Naive thymus-derived CD4-positive, alpha-beta T cell (primary cell): ENCODE results near the gene SMO. TPM values are rescaled to one million over a fixed set of nuclear protein-coding genes. Genes with fewer than 3 reads are reported as not detected.

Source experiments
- ATAC-seq: fragments of 150-1000 bp; cut with Tn5 transposase; 2 replicates; pipeline ENCODE4 v1.10.0; 2021; ENCODE audit warnings: mild to moderate bottlenecking, moderate library complexity
- CTCF ChIA-PET: fragments of 350-600 bp; sonication (Branson Sonifier 250); formaldehyde crosslinking; loops from one replicate; lab custom pipeline; 2021; ENCODE audit warnings: antibody characterized with exemption; lab: Charles Lee
- POLR2A ChIA-PET: fragments of 350-600 bp; sonication (Branson Sonifier 250); formaldehyde crosslinking; loops from one replicate; lab custom pipeline; 2021; ENCODE audit warnings: antibody characterized with exemption, inconsistent platforms; lab: Charles Lee
- DNase-seq, 9 donors: peaks; one replicate each; pipeline versions ENCODE4 v3.0.0 to v3.0.0-alpha.2; 2020 to 2022; ENCODE audit warnings: mixed read lengths in 1 of 9
- H3K27ac ChIP-seq: one replicate; pipeline ENCODE4 v1.7.0; 2013; ENCODE audit warnings: mild to moderate bottlenecking, low read depth, low read length, moderate library complexity
- H3K27me3 ChIP-seq, 2 donors: one replicate each; pipeline ENCODE4 v1.7.0; 2013; ENCODE audit warnings: low read length in 2 of 2, mild to moderate bottlenecking in 2 of 2, moderate library complexity in 2 of 2; ENCODE audit not compliant: control insufficient read depth in 2 of 2, insufficient read depth in 2 of 2
- H3K36me3 ChIP-seq, 3 experiments: 1 replicate in 2 of 3; 2 replicates in 1 of 3; pipeline ENCODE4 v1.7.0; 2013; ENCODE audit warnings: low read length in 3 of 3, mild to moderate bottlenecking in 3 of 3, moderate library complexity in 1 of 3; ENCODE audit not compliant: insufficient read depth in 3 of 3, control insufficient read depth in 2 of 3
- H3K4me1 ChIP-seq, 2 donors: one replicate each; pipeline ENCODE4 v1.7.0; 2013; ENCODE audit warnings: low read length in 2 of 2, mild to moderate bottlenecking in 2 of 2, moderate library complexity in 1 of 2; ENCODE audit not compliant: control insufficient read depth in 2 of 2, insufficient read depth in 2 of 2
- H3K4me3 ChIP-seq: 2 replicates; pipeline ENCODE4 v1.7.0; 2013; ENCODE audit warnings: mild to moderate bottlenecking, low read length
- H3K9me3 ChIP-seq, 3 experiments: 1 replicate in 2 of 3; 2 replicates in 1 of 3; pipeline ENCODE4 v1.7.0; 2013; ENCODE audit warnings: low read length in 3 of 3; ENCODE audit not compliant: control insufficient read depth in 2 of 3
- H3K27ac Mint-ChIP-seq, 9 donors: one replicate each; pipeline ENCODE4 v1.8.0; 2020 to 2022; ENCODE audit warnings: mixed read lengths in 9 of 9, mild to moderate bottlenecking in 8 of 9, moderate library complexity in 5 of 9, inconsistent platforms in 2 of 9
- H3K27me3 Mint-ChIP-seq, 5 donors: one replicate each; pipeline ENCODE4 v1.8.0; 2021 to 2022; ENCODE audit warnings: mixed read lengths in 5 of 5, mild to moderate bottlenecking in 1 of 5
- H3K36me3 Mint-ChIP-seq, 5 donors: one replicate each; pipeline ENCODE4 v1.8.0; 2020 to 2022; ENCODE audit warnings: mixed read lengths in 5 of 5, mild to moderate bottlenecking in 3 of 5, inconsistent platforms in 1 of 5
- H3K4me1 Mint-ChIP-seq, 7 donors: one replicate each; pipeline ENCODE4 v1.8.0; 2020 to 2022; ENCODE audit warnings: mixed read lengths in 7 of 7, mild to moderate bottlenecking in 3 of 7, inconsistent platforms in 1 of 7
- H3K4me3 Mint-ChIP-seq, 10 donors: one replicate each; pipeline ENCODE4 v1.8.0; 2020 to 2022; ENCODE audit warnings: mild to moderate bottlenecking in 10 of 10, mixed read lengths in 10 of 10, moderate library complexity in 6 of 10, inconsistent platforms in 2 of 10
- H3K9me3 Mint-ChIP-seq, 11 donors: one replicate each; pipeline ENCODE4 v1.8.0; 2020 to 2022; ENCODE audit warnings: mixed read lengths in 11 of 11, mild to moderate bottlenecking in 4 of 11, inconsistent platforms in 1 of 11, moderate library complexity in 1 of 11
- intact Hi-C, 2 donors: fragments of 100-400 bp; cut with micrococcal nuclease; formaldehyde crosslinking; loops; one replicate each; pipeline ENCODE4 v1.15.1; 2023
- polyA plus RNA-seq, 2 donors: library from polyadenylated mRNA; unstranded; fragments of 300-500 nt; fragmentation: Illumina TruSeq; gene quantifications; one replicate each; pipeline ENCODE4 v1.2.3, GENCODE V29; 2021
- total RNA-seq, 6 experiments: library from RNA in 5 of 6; stranded (reverse) in 5 of 6; gene quantifications; 1 replicate in 5 of 6; 2 replicates in 1 of 6; pipeline ENCODE4 v1.2.3 and lab custom pipeline; 2021 to 2026

SMO gene
- total and polyA plus RNA-seq, 7 experiments from 2014 or later = 0.11 to 0.22 TPM; not detected in 5

GRCh38 chr7:129189661-129190310 lies 1.4 kb downstream of the SMO start:
- peaks cover 0 to 2% (median 0%) of the 10 kb centered on the region in 11 donors for H3K9me3 Mint-ChIP-seq
- H3K36me3 ChIP-seq = no peaks in the 10 kb centered on the region
- no peak overlapping the region for H3K27ac ChIP-seq
- peak overlapping the region; percentile 45 to 84 (median 76) for H3K4me3 Mint-ChIP-seq
- no peak overlapping the region for H3K27ac Mint-ChIP-seq
- ATAC-seq (no peak), DNase-seq (peak in 1 of 9 donors; percentile 16)
- no peaks in the 10 kb centered on the region for H3K36me3 Mint-ChIP-seq
- H3K4me1 Mint-ChIP-seq = peaks cover 7 to 15% (median 13%) of the 10 kb centered on the region in 7 donors
- intact Hi-C loops = no loop called here
- no peak overlapping the region for H3K4me3 ChIP-seq
- CTCF ChIA-PET = interaction anchor here (0.7 kb wide), 1 partner anchor 29 kb away, joined by 3 read pairs; no protein-coding TSS in a partner anchor
- H3K27me3 ChIP-seq = peaks cover 0 to 5% of the 10 kb centered on the region in 2 donors
- peaks cover 41 to 67% (median 52%) of the 10 kb centered on the region in 5 donors for H3K27me3 Mint-ChIP-seq
- peaks cover 0 to 4% of the 10 kb centered on the region in 2 donors for H3K4me1 ChIP-seq
- POLR2A ChIA-PET = no interaction called here
- H3K9me3 ChIP-seq = no peaks in the 10 kb centered on the region

DNA sequence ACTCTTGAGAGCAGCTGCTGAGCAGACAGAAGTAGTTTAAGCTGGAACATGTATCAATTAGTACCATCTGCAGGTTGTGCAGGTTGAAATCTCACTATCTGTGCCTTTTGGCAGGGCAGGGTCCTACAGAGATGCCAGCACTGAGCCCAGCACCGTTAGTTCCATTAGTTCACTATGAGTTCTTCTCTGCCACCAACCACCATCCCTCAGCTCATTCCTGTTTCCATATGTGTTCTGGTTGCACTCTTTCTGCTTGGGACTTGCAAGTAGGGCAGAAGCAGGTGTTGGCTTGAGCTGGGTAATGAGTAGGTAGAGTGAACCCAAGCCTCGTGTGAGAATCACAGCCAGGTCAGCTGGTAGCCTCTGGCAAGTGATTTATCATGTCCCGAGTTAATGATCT lies 2.8 kb downstream of the SMO start:
- intact Hi-C loops = no loop called here
- peaks cover 41 to 59% (median 48%) of the 10 kb centered on the region in 5 donors for H3K27me3 Mint-ChIP-seq
- Histone ChIP-seq H3K27me3 (peaks cover 0 to 5% of the 10 kb centered on the region in 2 donors), H3K27ac (no peak overlapping the region), H3K4me3 (no peak overlapping the region), H3K36me3 (no peaks in the 10 kb centered on the region), H3K9me3 (no peaks in the 10 kb centered on the region), H3K4me1 (peaks cover 0 to 4% of the 10 kb centered on the region in 2 donors)
- CTCF ChIA-PET = no interaction called here
- H3K27ac Mint-ChIP-seq = no peak overlapping the region
- POLR2A ChIA-PET = interaction anchor here (0.6 kb wide), 1 partner anchor 9 kb away, joined by 3 read pairs; no protein-coding TSS in a partner anchor
- peak in 1 of 9 donors; percentile 3 for DNase-seq
- peaks cover 7 to 15% (median 13%) of the 10 kb centered on the region in 7 donors for H3K4me1 Mint-ChIP-seq
- H3K36me3 Mint-ChIP-seq = no peaks in the 10 kb centered on the region
- peaks cover 0 to 2% (median 0%) of the 10 kb centered on the region in 11 donors for H3K9me3 Mint-ChIP-seq
- ATAC-seq = no peak
- no peak overlapping the region for H3K4me3 Mint-ChIP-seq

- Histone ChIP-seq H3K4me3 (no peak overlapping the region), H3K27me3 (peaks cover 0 to 5% of the 10 kb centered on the region in 2 donors), H3K27ac (no peak overlapping the region), H3K9me3 (no peaks in the 10 kb centered on the region), H3K4me1 (peaks cover 0 to 4% of the 10 kb centered on the region in 2 donors), H3K36me3 (no peaks in the 10 kb centered on the region)
- no peaks in the 10 kb centered on the region for H3K36me3 Mint-ChIP-seq
- H3K4me3 Mint-ChIP-seq = no peak overlapping the region
- intact Hi-C loops = no loop called here
- no peak for DNase-seq
- H3K27me3 Mint-ChIP-seq = peaks cover 37 to 45% (median 41%) of the 10 kb centered on the region in 5 donors
- no peak overlapping the region for H3K27ac Mint-ChIP-seq
- peaks cover 5 to 9% (median 7%) of the 10 kb centered on the region in 7 donors for H3K4me1 Mint-ChIP-seq
- peaks cover 0 to 3% (median 0%) of the 10 kb centered on the region in 11 donors for H3K9me3 Mint-ChIP-seq
- POLR2A ChIA-PET = no interaction called here
- no peak for ATAC-seq
- CTCF ChIA-PET = no interaction called here
Measured at GRCh38 chr7:129193892-129194291, 5.5 kb downstream of the SMO start.

- Mint-ChIP-seq H3K36me3 (no peaks in the 10 kb centered on the region), H3K27ac (no peak overlapping the region), H3K27me3 (peaks cover 8 to 14% (median 12%) of the 10 kb centered on the region in 5 donors), H3K4me3 (no peak overlapping the region), H3K9me3 (peaks cover 0 to 3% (median 0%) of the 10 kb centered on the region in 11 donors), H3K4me1 (peaks cover 0 to 3% (median 0%) of the 10 kb centered on the region in 7 donors)
- Histone ChIP-seq H3K9me3 (no peaks in the 10 kb centered on the region), H3K4me3 (no peak overlapping the region), H3K36me3 (no peaks in the 10 kb centered on the region), H3K27ac (no peak overlapping the region), H3K4me1 (no peaks in the 10 kb centered on the region), H3K27me3 (no peaks in the 10 kb centered on the region)
- CTCF ChIA-PET = no interaction called here
- intact Hi-C loops = no loop called here
- no peak for DNase-seq
- POLR2A ChIA-PET = no interaction called here
- ATAC-seq = no peak
Measured at GRCh38 chr7:129197771-129198170, 9.3 kb downstream of the SMO start.

GRCh38 chr7:129199406-129199805 lies 11.0 kb downstream of the SMO start:
- ATAC-seq = no peak
- POLR2A ChIA-PET = no interaction called here

GRCh38 chr7:129202058-129202777 lies 13.8 kb downstream of the SMO start:
- Mint-ChIP-seq H3K9me3 (peaks cover 0 to 3% (median 0%) of the 10 kb centered on the region in 11 donors), H3K36me3 (no peaks in the 10 kb centered on the region), H3K27ac (no peak overlapping the region), H3K4me1 (peaks cover 0 to 3% (median 0%) of the 10 kb centered on the region in 7 donors), H3K27me3 (peaks cover 4 to 9% (median 8%) of the 10 kb centered on the region in 5 donors), H3K4me3 (no peak overlapping the region)
- intact Hi-C loops = no loop called here
- no peaks in the 10 kb centered on the region for H3K4me1 ChIP-seq
- no peaks in the 10 kb centered on the region for H3K9me3 ChIP-seq
- no peaks in the 10 kb centered on the region for H3K36me3 ChIP-seq
- no peak overlapping the region for H3K4me3 ChIP-seq
- POLR2A ChIA-PET = no interaction called here
- H3K27me3 ChIP-seq = no peaks in the 10 kb centered on the region
- CTCF ChIA-PET = no interaction called here
- no peak overlapping the region for H3K27ac ChIP-seq
- DNase-seq (no peak), ATAC-seq (no peak)

More at GRCh38 chr7:129199406-129199805, 11.0 kb downstream of the SMO start:
- Histone ChIP-seq H3K9me3 (no peaks in the 10 kb centered on the region), H3K4me1 (no peaks in the 10 kb centered on the region), H3K27me3 (no peaks in the 10 kb centered on the region), H3K4me3 (no peak overlapping the region), H3K27ac (no peak overlapping the region), H3K36me3 (no peaks in the 10 kb centered on the region)
- peaks cover 4 to 11% (median 8%) of the 10 kb centered on the region in 5 donors for H3K27me3 Mint-ChIP-seq
- H3K9me3 Mint-ChIP-seq = peaks cover 0 to 3% (median 0%) of the 10 kb centered on the region in 11 donors
- intact Hi-C loops = no loop called here
- no peak overlapping the region for H3K27ac Mint-ChIP-seq
- peaks cover 0 to 3% (median 0%) of the 10 kb centered on the region in 7 donors for H3K4me1 Mint-ChIP-seq
- DNase-seq = no peak
- H3K36me3 Mint-ChIP-seq = no peaks in the 10 kb centered on the region
- H3K4me3 Mint-ChIP-seq = no peak overlapping the region
- CTCF ChIA-PET = no interaction called here
